ENCODE results near the gene LRRC15.

The LRRC15 gene

DNA sequence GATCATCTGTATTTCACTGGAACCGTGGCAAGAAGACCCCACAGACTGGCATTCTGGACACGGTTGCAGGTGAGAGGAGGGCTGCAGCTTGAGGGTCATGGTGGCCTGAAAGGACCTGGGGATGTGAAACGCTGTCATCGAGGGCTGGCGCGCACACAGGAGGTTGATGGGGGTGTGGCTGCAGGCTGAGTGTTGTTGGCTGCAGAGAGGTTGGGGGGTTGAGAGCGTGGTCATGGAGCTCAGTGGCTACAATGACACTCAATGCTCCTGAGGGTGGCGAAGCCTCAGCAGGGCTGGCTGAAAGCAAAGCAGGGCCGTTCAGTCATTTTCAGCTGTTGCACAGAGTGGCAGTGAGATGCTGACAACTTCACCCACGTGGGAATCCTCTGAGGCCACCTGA, 39.4 kb downstream of the LRRC15 start:
- DNase-seq = no peak

DNA sequence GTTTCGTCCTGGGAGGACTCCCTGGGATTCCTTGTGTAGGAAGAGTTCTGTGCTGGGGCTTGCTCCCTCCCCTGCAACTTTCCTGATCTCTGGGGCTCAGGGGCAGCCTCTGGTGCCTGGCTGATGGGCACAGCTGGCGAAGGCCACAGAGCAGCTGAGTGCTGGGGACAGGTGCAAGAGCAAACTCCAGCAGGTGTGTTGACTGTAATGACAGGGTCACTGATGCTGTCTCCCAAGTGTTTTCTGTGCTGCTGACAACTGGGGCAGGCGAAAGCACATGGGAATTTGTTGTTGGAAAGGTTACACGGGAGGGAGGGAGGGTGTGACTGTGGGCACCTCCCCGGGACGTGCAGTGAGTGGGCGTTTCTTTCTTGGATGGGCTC, 40.0 kb downstream of the LRRC15 start:
- no peak for DNase-seq

DNA sequence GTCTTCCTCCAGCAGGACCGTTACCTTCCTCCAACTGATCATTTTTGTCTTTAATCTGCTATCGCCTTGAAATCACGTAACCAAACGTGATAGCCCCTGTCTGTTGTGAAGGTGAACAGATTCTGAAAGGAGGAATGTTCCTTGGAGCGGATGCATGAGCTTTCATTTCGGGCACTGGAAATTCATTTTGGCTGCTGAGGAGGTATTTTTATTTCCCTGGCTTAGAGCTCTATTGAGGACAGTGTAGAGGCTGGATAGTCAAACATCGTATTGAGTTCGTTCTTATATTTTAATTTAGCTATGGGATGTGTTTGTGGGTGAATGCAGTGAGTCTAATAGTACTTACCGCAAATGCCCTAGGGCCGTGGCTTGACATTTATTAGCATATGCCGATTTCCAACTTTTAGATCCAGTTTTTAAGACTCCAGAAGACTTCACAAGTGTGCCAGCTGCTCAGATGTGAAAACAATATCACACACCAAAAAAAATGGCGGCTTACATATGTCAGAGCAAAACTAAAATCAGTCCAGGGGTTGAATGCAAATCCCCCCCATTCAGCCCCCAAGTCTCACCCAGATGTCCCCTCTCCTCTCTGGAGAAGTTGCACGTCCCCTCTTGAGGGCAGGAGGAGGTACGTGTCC, 40.5 kb downstream of the LRRC15 start:
- DNase-seq = no peak

DNA sequence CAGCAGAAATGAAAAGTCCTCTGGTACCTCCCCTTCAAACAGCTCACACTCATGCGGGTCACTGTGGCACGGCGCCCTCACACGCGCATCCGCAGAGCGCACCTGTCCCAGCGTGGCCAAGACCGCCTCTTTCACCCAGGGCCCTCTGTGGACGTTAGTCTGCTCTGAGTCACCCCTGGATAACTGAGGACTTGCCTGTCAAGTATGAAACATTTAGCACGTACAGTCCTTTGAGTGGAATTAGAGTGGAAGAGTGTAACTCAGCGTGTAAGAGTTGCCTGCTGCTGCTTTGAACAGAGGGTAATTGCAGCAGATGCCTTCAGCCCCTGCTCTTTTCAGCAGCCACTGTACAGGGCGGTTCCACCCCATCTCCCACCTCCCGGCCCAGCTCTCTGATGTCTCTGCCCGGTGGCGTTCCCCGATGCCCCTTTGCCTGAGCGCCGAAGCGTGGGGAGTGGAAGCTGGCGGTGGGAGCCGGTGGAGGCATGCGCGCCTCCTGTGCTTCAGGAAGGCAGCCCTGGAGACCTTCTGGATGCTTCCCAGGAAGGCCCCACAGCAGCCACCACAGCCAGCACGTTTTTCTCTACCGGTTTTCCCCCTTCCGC, 41.4 kb downstream of the LRRC15 start:
- no peak for DNase-seq

DNA sequence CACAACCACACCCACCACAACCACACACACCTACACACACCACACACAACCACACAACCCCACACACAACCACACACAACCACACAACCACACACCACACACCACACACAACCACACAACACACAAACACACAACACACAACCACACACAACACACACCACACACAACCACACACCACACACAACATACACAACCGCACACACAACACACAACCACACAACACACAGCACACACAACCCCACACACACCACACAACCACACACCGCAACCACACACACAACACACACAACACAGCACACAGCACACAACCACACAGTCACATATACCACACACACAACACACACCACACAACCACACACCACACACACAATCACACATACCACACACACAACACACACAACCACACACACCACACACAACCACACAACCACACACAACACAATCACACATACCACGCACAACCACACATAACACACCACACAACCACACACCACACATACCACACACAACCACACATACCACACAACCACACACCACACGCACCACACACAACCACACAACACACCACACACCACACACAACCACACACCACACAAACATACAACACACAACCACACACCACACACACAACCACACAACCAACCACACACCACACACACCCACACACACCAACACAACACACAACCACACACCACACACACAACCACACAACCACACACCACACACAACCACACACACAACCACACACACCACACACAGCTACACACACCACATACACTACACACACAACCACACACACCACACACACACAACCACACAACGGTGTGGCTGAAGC, 42.1 kb downstream of the LRRC15 start:
- no peak for DNase-seq

DNA sequence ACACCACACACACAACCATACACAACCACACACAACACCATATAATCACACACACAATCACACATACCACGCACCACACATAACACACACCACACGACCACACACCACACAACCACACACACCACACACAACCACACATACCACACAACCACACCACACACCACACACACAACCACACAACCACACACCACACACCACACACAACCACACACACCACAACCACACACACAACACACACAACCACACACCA, 42.6 kb downstream of the LRRC15 start:
- no peak for DNase-seq

DNA sequence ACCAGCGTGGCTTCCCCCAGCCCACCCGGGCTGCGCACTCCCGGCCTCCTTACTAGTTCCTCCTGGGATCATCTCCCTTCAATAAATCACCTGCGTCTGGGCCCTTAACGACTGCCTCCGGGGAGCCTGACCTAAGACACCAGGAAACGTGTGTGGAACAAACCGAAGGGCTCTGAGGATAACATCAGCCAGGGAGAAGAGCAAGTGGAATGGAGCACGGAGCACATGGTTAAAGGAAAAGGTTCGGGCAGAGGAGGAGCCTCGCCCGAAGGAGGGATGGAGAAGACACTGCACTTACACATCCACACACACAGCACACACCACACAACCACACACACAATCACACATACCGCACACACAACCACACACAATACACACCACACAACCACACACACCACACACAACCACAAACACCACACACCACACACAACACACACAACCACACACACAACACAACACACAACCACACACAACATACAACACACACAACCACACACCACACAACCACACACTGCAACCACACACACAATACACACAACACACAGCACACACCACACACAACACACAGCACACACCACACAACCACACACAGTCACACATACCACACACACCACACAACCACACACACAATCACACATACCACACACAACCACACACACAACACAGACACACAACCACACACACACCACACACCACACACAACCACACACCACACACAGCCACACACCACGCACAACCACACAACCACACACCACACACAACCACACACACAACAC, 43.2 kb downstream of the LRRC15 start:
- DNase-seq = no peak

DNA sequence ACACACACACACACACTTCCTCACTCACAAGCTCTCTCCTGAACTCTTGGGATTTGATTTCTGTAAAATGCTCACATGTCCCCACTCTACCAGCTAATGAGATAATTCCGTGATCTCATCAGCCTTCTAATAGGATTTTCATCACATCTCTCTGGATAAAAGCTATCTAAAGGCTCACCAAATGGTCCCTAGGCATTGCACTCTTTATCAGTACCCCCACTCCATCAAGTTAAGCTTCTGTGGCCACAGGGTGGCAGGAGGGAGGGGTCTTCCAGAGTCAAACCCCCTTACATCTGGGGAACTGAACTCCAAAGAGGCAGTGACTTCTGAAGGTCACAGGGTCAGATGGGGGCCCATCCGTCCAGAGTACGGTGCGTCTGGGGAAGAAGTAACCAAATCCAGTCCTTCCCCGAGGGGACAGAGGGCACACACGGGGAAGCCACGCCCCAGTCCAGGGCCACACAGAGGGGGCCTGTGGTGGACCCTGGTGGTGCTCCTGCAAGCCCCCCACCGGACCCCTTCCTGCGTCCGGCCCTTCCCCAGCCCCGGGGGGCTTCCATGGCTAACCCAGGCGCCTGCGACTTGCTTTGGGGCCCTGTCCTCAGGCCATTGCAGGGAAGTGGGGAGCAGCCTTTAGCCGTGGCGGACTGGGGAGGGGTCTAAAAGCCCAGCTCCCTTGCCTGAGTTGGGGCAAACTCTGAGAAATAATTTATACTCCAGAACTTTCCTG, 44.0 kb downstream of the LRRC15 start:
- DNase-seq = no peak

DNA sequence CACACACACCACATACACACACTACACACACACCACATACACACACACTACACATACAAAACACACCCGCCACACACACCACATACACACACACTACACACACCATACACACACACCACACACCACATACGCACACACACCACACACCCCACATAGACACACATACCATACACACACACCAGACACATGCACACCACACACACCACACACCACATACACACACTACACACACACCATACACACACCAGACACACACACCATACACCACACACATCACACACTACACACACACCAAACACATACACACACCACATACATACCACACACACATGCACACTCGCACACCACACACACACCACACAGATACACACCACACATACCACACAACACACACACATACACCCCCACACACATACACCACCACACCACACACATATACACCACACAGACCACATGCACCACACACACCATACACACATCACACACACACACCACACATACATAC, 44.7 kb downstream of the LRRC15 start:
- no peak for DNase-seq

DNA sequence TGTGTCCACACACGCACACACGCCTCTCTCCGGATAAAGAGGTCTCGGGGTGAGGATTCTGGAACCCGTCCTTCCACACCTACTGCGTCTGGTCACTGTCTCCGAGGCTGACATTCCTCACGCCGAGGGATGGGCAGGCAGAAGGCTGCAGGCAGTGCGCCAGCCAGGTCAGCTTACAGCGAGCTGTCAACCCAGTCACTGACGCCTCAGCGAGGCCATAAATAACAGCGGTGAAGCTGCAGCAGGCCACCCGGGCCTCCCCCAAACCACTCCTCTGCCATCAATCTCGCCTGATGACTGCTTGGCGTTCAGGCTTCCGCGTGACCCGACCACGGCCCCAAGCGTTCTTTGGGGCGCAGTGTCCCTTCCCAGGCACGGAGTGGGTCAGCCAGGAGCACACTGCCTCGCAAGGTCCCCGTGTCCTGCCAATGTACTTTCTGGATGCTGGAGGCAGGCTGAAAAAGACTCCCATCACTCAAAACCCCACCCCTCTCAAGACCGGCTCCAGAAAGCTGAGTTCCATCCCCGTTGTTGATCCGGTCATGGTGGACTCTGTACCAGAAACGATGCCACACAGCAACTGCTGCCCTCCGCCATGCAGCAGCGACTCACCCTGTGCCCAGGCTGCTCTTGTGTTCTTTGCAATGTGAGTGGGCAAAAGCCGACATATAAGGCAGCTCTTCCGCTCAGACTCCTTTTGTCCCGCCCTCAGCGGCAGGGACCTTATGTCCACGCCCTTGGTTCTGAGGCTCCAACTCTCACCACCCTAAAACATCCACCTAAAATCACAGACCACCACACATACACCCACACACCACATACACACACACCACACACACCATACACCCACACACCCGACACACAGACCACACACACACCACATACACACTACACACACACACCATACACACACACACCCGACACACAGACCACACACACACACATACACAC, 45.5 kb downstream of the LRRC15 start:
- DNase-seq = peak; percentile 46

DNA sequence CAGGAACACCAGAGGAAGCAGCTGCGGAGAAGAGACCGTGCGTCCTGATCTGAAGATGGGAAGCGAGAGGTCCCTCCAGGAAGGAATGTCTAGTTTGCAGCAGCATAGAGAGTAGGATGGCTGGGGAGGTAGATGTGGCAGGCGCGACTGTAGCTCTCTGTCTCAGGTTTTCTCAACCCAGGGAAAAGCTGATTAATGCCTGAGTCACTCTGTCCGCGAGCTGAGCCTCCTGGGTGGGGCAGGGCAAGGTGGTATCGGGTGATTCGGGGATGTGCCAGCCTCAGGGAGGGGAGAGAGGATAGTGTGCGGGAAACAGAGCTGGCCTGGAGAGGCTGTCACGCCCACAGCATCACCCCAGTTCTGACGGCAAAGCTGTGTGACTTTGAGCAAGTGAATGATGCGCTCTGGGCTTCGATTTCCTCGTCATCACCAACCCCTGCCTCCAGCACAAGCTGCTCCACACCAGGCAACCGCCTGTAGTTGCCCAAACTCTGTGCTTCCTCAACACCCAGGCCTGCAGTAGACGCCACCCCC, 46.8 kb downstream of the LRRC15 start:
- DNase-seq = peak; percentile 52

DNA sequence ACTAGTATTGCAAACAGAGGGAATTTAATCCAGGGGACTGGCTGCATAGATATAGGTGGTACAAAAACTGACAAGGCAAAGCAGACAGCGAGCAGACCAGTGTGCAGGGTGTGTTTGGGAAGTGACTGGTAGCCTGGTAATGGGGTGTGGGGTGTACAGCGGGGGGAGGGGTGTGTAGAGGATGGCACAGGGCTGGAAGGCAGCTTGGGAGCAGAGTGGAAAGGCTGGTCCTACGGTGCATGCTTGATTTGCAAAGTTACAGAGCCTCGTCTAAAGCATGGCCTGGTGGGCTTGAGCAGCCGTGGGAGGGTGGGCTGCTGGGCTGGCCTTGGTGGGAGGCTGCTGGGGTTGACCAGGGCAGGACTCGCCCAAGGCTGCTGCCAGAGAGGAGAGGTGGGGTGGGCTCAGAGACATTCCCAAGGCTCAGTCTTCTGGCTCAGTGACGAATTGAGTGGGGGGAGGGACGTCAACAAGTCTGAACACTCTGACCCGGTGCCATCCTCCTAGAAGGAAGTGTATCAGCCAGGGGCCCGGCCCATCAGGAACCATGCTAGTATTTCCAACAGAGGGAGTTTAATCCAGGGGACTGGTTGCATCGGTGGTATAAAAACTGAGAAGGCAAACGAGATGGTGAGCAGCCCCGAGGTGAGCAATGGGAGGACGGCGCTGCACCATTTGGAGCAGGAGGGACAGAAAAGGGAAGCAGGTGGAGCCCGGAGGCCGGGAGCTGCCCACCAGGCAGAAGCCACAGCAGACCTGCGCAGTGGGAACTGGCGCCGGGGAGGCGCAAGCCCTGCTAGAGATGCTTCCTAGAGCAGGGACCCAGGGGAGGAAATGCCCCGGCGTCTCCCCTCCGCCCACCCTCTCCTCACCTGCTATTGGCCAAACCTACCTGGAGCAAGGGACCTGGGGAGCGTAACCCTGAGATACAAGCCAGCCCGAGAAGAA, 47.6 kb downstream of the LRRC15 start:
- no peak for DNase-seq

DNA sequence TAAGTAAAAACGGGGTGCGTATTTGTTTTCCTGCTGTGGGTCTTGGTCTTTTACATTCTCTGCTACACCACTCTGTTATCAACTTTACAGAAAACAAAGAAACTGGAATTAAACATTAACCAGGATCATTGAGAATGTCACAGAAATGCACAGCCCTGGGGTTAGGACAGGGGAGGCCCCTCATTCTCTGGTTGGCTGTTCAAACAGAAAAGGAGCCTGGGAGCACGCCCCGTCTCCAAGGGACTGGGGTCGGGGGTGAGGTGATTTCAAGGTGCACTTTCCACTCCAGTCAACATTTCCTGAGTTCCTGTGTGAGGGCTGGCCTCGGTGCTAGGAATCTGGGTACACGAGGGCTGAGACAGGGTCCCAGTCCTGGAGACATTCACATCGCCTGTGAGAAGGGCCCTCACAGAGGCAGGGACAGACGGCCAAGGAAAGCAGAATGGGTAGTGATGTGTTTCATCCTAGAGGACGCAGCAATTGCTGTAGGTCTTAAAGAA, 48.7 kb downstream of the LRRC15 start:
- DNase-seq = no peak

DNA sequence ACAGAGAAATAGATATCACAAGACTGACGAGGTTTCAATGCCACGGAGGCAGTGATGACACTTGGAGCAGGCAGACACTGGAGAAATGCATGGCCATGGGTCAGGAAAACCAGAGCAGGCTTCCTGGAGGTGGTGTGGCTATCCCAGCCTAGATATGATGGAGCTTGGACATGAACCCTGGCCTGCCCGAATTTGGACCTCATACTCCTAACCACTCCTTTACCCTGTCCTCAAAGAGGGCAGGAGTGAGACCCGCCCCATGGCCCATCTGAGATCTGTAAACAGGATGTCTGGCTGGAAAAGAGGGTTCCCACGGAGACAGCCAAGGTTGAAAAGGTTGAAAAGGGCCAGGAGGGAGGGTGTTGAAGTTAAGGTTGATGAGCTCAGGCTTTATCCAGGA, 49.4 kb downstream of the LRRC15 start:
- no peak for DNase-seq

DNA sequence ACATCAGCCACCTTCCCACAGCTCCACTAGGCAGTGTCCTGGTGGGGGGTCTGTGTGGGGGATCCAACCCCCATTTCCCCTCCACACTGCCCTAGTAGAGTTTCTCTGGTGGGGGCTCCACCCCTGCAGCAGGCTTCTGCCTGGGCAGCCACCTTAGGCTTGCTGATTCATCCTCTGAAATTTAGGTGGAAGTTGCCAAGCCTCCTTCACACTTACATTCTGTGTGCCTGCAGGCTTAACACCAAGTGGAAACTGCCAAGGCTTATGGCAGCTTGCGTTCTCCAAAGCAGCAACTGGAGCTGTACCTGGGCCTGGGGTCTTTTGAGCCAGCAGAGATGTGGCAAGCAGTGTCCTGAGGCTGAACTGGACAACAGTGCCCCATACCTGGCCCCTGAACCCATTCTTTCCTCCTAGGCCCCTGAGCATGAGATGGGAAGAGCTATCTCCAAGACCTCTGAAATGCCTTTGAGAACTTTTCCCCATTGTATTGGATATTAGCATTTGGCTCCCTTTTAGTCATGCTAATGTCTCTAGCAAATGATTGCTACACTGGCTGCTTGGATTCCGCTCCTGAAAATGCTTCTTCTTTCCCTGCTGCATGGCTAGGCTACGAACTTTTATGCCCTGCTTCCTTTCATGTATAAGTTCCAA, 50.9 kb downstream of the LRRC15 start:
- DNase-seq = no peak

DNA sequence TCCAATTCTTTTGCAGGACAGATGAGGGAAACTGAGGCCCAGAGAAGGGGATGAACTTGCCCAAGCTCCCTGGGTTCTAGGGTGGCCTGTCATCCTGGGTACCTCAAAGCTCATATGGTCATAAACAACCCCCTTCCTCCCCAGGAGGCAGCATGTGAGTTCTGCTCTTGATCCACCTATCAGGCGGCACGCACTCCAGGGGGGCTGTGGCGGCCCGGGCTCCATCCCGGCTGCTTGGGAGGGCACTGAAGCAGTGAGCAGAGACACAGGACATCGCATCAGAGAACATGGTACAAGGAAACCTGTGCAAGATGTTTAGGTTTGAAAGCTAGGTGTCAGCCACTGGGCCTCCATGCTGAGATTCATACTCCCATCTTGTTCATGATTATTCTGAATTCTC, 52.6 kb downstream of the LRRC15 start:
- no peak for DNase-seq

DNA sequence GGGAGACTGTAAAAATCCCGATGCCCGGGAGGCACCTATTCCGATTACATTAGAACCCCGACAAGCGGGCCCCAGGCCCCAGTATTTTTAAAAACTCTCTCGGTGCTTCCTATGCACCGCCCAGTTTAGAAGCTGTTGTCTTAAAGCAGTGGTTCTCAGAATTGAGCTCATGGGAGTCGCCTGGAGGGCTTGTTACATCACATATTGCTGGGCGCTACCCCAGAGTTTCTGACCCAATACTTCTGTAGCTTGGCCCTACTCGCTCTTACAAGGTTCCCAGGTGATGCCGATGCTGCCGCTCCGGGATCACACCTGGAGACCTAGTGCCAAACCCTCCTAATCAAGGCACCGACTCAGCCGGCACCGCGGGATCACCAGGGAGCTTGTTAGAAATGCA, 53.6 kb downstream of the LRRC15 start:
- no peak for DNase-seq

DNA sequence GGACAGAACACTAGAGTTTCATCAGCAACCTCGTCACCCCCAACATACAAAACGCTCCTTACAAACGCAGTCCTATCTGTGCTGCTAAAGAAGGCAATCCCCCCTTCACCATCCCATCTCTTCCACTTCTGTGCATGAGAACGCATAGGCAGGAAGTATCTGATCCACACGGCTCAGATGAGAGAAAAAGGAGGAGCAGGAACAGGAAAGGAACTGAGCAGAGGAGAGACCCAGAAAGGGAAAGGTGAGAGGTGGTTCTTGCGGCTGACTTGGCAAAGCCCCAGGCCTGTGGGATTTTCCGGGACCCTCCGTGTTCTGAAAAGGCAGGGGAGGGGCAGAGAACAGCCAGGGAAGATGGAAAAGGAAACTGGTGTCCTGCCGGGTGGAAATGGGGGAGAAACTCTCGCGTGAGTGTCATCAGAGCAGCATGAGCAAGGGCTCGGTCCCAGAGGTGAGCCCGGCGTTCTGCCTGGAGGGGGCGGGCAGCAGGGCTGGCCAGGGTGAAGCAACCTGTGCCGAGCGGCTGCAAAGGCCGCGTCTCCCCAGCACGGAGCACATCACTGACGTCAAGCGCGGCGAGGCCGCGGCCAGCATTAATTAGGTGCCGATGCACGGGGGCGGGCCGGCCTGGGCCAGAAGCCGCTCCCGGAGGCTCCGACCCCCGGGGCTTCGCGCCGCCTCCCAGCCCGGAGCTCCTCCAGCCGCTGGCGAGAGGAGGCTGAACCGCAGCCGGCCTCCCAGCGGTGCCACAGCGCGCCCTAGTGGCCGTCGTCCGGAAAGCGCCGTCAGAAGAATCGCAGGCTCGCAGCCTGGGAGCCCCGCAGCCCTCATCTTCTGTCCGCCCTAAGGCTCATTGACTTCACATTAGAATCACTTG, 54.2 kb downstream of the LRRC15 start:
- peak; percentile 86 for DNase-seq

Data from stimulated activated CD4-positive, alpha-beta T cell treated with anti-CD3 and anti-CD28 coated beads, Interleukin-15, amount 100 ng/mL, for 24 hours (primary cell).